SU-DHL-6 (cell line): ENCODE measurements around the gene MROH7.

Source experiments
- H2AFZ ChIP-seq: fragments of 200-600 bp; sonication (generic); 2 replicates; pipeline ENCODE4 v1.6.1; 2014; ENCODE audit warnings: low read depth, mild to moderate bottlenecking, moderate library complexity, mixed read lengths, antibody characterized with exemption, low read length; ENCODE audit not compliant: severe bottlenecking
- H3F3A ChIP-seq: fragments of 200-600 bp; shearing (Covaris generic); 2 replicates; pipeline ENCODE4 v1.6.0; 2016; ENCODE audit warnings: antibody characterized with exemption, mild to moderate bottlenecking; ENCODE audit not compliant: insufficient read depth
- H3K27ac ChIP-seq: fragments of 200-600 bp; sonication (generic); 2 replicates; pipeline ENCODE4 v1.5.1; 2016; ENCODE audit warnings: low read depth, mild to moderate bottlenecking, low read length, moderate library complexity, mixed read lengths
- H3K27me3 ChIP-seq: fragments of 200-600 bp; sonication (generic), shearing (Covaris generic); 2 replicates; pipeline ENCODE4 v1.6.0; 2014; ENCODE audit warnings: mild to moderate bottlenecking, low read length
- H3K36me3 ChIP-seq: fragments of 200-600 bp; sonication (generic); 2 replicates; pipeline ENCODE4 v1.6.1; 2014; ENCODE audit warnings: mild to moderate bottlenecking, low read length, mixed read lengths
- H3K4me2 ChIP-seq: fragments of 300-600, 200-600 bp; shearing (Covaris generic), sonication (generic); 2 replicates; pipeline ENCODE4 v1.6.0; 2014; ENCODE audit warnings: low read length, low read depth, mild to moderate bottlenecking; ENCODE audit not compliant: poor library complexity, severe bottlenecking
- H3K4me3 ChIP-seq: fragments of 200-600 bp; sonication (generic); 2 replicates; pipeline ENCODE4 v1.5.1; 2014; ENCODE audit warnings: antibody characterized with exemption, low read length, mild to moderate bottlenecking, mixed read lengths; ENCODE audit not compliant: insufficient read depth, poor library complexity, severe bottlenecking
- H3K79me2 ChIP-seq: fragments of 200-600 bp; sonication (generic); 2 replicates; pipeline ENCODE4 v1.6.1; 2014; ENCODE audit warnings: mild to moderate bottlenecking, low read length, moderate library complexity; ENCODE audit not compliant: insufficient read depth
- H3K9ac ChIP-seq: fragments of 200-600 bp; sonication (generic); 2 replicates; pipeline ENCODE4 v1.7.0; 2014; ENCODE audit warnings: mild to moderate bottlenecking, low read length
- H3K9me2 ChIP-seq: fragments of 200-600 bp; sonication (generic); replicated peaks from 2 replicates; pipeline ENCODE4 v1.6.1; 2014; ENCODE audit warnings: low read length; ENCODE audit not compliant: insufficient read depth
- H3K9me3 ChIP-seq: fragments of 200-600 bp; sonication (generic); 2 replicates; pipeline ENCODE4 v1.6.1; 2014; ENCODE audit warnings: low read length, mixed read lengths; ENCODE audit not compliant: insufficient read depth
- H4K20me1 ChIP-seq: fragments of 200-600 bp; sonication (generic); 2 replicates; pipeline ENCODE4 v1.6.1; 2014; ENCODE audit warnings: low read depth, mild to moderate bottlenecking, antibody characterized with exemption, low read length, moderate library complexity, mixed read lengths
- CTCF ChIP-seq: fragments of 200-600 bp; sonication (generic); IDR thresholded peaks from one replicate; pipeline ENCODE4 v1.5.1; 2017; ENCODE audit warnings: antibody characterized with exemption, mild to moderate bottlenecking, low read length, moderate library complexity; ENCODE audit not compliant: insufficient read depth, poor library complexity, severe bottlenecking
- EZH2phosphoT487 ChIP-seq: fragments of 200-600 bp; sonication (generic), shearing (Covaris generic); conservative IDR thresholded peaks from 2 replicates; pipeline ENCODE4 v1.6.1; 2018; ENCODE audit warnings: mild to moderate bottlenecking, antibody characterized with exemption, low read length, moderate library complexity, mixed read lengths

Gene MROH7

GRCh38 chr1:54614024-54614423 is 27.6 kb upstream of the MROH7 start:
- Histone ChIP-seq H3K36me3 (no peaks in the 10 kb centered on the region), H3K4me3 (no peak overlapping the region), H3K27ac (no peak overlapping the region), H2AFZ (no peak overlapping the region), H3K27me3 (no peaks in the 10 kb centered on the region), H3K4me2 (no peak overlapping the region), H3K9ac (no peak overlapping the region), H3K9me3 (no peaks in the 10 kb centered on the region), H3K79me2 (no peaks in the 10 kb centered on the region), H3K9me2 (no peaks in the 10 kb centered on the region), H3F3A (no peaks in the 10 kb centered on the region), H4K20me1 (no peaks in the 10 kb centered on the region)
- no peak for TF ChIP-seq EZH2phosphoT487
- no peak for TF ChIP-seq CTCF

GRCh38 chr1:54614563-54614962 is 27.0 kb upstream of the MROH7 start:
- Histone ChIP-seq H3K79me2 (no peaks in the 10 kb centered on the region), H3K9me2 (no peaks in the 10 kb centered on the region), H3K9me3 (no peaks in the 10 kb centered on the region), H4K20me1 (no peaks in the 10 kb centered on the region), H2AFZ (no peak overlapping the region), H3K4me2 (no peak overlapping the region), H3K4me3 (no peak overlapping the region), H3K27me3 (no peaks in the 10 kb centered on the region), H3K9ac (no peak overlapping the region), H3K27ac (no peak overlapping the region), H3K36me3 (no peaks in the 10 kb centered on the region), H3F3A (no peaks in the 10 kb centered on the region)
- TF ChIP-seq CTCF (no peak), EZH2phosphoT487 (no peak)

GRCh38 chr1:54615531-54616279 is 25.9 kb upstream of the MROH7 start:
- Histone ChIP-seq H3K9me3 (no peaks in the 10 kb centered on the region), H3K27me3 (no peaks in the 10 kb centered on the region), H3K9ac (no peak overlapping the region), H3K27ac (no peak overlapping the region), H3K36me3 (no peaks in the 10 kb centered on the region), H2AFZ (no peak overlapping the region), H4K20me1 (no peaks in the 10 kb centered on the region), H3K4me3 (no peak overlapping the region), H3F3A (no peaks in the 10 kb centered on the region), H3K9me2 (no peaks in the 10 kb centered on the region), H3K79me2 (no peaks in the 10 kb centered on the region), H3K4me2 (no peak overlapping the region)
- no peak for TF ChIP-seq EZH2phosphoT487
- TF ChIP-seq CTCF = no peak
